Measurements from ENCODE around the gene OCA2. TPM values are rescaled to one million over a fixed set of nuclear protein-coding genes. Genes with fewer than 3 reads are reported as not detected.

Gene OCA2
- total RNA-seq, 2 experiments from 2014 or later, result not detected

DNA sequence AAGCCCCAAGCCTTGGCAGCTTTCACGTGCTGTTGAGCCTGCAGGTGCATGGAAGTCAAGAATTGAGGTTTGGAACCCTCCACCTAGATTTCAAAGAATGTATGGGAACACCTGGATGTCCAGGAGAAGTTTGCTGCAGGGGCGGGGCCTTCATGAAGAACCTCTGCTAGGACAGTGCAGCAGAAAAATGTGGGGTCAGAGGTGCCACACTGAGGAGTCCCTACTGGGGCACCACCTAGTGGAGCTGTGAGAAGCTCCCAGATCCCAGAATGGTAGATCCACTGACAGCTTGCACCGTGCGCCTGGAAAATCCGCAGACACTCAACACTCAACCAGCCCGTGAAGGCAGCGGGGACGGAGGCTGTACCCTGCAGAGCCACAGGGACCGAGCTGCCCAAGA, 201.6 kb downstream of the OCA2 start:
- H3K27ac ChIP-seq (ENCODE audit: low read depth, low read length, poor library complexity, severe bottlenecking), result no peak overlapping the region
- H3K4me1 ChIP-seq (ENCODE audit: insufficient read depth, low read length, poor library complexity, severe bottlenecking), result no peaks in the 10 kb centered on the region
- H2AFZ ChIP-seq (ENCODE audit: low read length), result no peak overlapping the region
- ChIA-PET POLR2A (no interaction called here), CTCF (ENCODE audit: unreplicated experiment) (no interaction called here)
- H3K79me2 ChIP-seq (ENCODE audit: insufficient read depth, low read depth, low read length), result no peaks in the 10 kb centered on the region
- TF ChIP-seq EZH2phosphoT487 (IDR thresholded peaks at IDR 0.05; ENCODE audit: borderline replicate concordance, low read depth, low read length), result no peak
- TF ChIP-seq, protein P1, sequence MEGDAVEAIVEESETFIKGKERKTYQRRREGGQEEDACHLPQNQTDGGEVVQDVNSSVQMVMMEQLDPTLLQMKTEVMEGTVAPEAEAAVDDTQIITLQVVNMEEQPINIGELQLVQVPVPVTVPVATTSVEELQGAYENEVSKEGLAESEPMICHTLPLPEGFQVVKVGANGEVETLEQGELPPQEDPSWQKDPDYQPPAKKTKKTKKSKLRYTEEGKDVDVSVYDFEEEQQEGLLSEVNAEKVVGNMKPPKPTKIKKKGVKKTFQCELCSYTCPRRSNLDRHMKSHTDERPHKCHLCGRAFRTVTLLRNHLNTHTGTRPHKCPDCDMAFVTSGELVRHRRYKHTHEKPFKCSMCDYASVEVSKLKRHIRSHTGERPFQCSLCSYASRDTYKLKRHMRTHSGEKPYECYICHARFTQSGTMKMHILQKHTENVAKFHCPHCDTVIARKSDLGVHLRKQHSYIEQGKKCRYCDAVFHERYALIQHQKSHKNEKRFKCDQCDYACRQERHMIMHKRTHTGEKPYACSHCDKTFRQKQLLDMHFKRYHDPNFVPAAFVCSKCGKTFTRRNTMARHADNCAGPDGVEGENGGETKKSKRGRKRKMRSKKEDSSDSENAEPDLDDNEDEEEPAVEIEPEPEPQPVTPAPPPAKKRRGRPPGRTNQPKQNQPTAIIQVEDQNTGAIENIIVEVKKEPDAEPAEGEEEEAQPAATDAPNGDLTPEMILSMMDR (conservative IDR thresholded peaks at IDR 0.05; ENCODE audit: low read length), result no peak
- H3K9me2 ChIP-seq (ENCODE audit: insufficient read depth, low read length), result no peaks in the 10 kb centered on the region
- DNase-seq (ENCODE audit: low spot score), result no peak
- no peaks in the 10 kb centered on the region for H3K36me3 ChIP-seq (ENCODE audit: insufficient read depth, low read length)
- no peaks in the 10 kb centered on the region for H4K20me1 ChIP-seq (ENCODE audit: insufficient read depth, low read length)
- no peak overlapping the region for H3K4me3 ChIP-seq (ENCODE audit: low read depth, low read length, poor library complexity, severe bottlenecking)
- peaks cover 6% of the 10 kb centered on the region; the same call in 1 of the 2 replicates for H3K9me3 ChIP-seq (ENCODE audit: low read length)
- H3K4me2 ChIP-seq (ENCODE audit: low read length), result no peak overlapping the region
- intact Hi-C loops (cut with micrococcal nuclease; ENCODE audit: unreplicated experiment), result no loop called here
- BruUV-seq (replicated peaks), result no TSS peak

DNA sequence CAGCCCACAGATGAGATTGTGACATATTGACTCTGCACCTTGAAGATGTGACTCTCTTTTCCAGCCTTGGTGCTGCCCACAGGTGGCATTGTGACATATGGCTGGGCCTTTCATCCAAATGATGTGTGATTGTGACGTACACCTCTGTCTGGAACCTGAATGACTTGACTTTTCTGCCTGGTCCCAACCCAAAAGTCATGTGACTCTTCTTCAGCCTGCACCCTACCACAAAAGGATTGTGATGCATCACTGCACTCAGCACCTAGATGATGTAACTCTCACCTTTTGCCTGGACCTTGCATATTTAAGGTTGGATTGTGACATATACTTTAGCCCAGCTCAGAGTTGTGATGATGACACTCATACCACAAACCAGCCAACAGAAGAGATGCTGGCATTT, 204.5 kb downstream of the OCA2 start:
- no TSS peak for BruUV-seq (replicated peaks)
- Histone ChIP-seq H3K4me1 (ENCODE audit: insufficient read depth, low read length, poor library complexity, severe bottlenecking) (no peaks in the 10 kb centered on the region), H3K36me3 (ENCODE audit: insufficient read depth, low read length) (no peaks in the 10 kb centered on the region), H2AFZ (ENCODE audit: low read length) (no peak overlapping the region), H3K9me3 (ENCODE audit: low read length) (peaks cover 10% of the 10 kb centered on the region; the same call in 1 of the 2 replicates), H3K79me2 (ENCODE audit: insufficient read depth, low read depth, low read length) (no peaks in the 10 kb centered on the region), H3K4me2 (ENCODE audit: low read length) (no peak overlapping the region), H4K20me1 (ENCODE audit: insufficient read depth, low read length) (no peaks in the 10 kb centered on the region), H3K4me3 (ENCODE audit: low read depth, low read length, poor library complexity, severe bottlenecking) (no peak overlapping the region), H3K9me2 (ENCODE audit: insufficient read depth, low read length) (no peaks in the 10 kb centered on the region), H3K27ac (ENCODE audit: low read depth, low read length, poor library complexity, severe bottlenecking) (no peak overlapping the region)
- TF ChIP-seq, protein P1 (conservative IDR thresholded peaks at IDR 0.05; ENCODE audit: low read length), result no peak
- TF ChIP-seq EZH2phosphoT487 (IDR thresholded peaks at IDR 0.05; ENCODE audit: borderline replicate concordance, low read depth, low read length), result no peak
- intact Hi-C loops (cut with micrococcal nuclease; ENCODE audit: unreplicated experiment), result no loop called here
- DNase-seq (ENCODE audit: low spot score), result no peak
- ChIA-PET CTCF (ENCODE audit: unreplicated experiment) (no interaction called here), POLR2A (no interaction called here)

DNA sequence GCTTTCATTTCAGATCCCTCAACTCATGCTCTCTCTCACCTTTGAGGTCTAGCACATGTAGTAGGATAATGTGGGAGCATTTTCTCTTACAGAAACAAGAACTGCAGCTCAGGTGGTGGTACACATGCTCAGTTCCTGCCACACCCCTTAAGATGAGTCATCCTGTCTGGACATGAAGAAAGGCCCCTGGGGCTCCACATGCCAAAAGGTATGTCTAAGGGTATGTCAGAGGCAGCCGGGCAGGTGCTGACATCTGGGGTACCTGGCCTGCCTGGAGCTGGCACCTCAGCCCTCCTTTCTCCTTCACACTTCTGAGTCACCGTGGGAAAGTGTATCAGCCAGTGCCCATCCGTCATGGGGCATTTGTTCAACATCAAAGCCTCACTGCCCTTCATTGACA, 209.9 kb downstream of the OCA2 start:
- no peak overlapping the region for H3K27ac ChIP-seq (ENCODE audit: low read depth, low read length, poor library complexity, severe bottlenecking)
- no peaks in the 10 kb centered on the region for H4K20me1 ChIP-seq (ENCODE audit: insufficient read depth, low read length)
- no peaks in the 10 kb centered on the region for H3K4me1 ChIP-seq (ENCODE audit: insufficient read depth, low read length, poor library complexity, severe bottlenecking)
- no peak overlapping the region for H3K4me2 ChIP-seq (ENCODE audit: low read length)
- H3K79me2 ChIP-seq (ENCODE audit: insufficient read depth, low read depth, low read length), result no peaks in the 10 kb centered on the region
- TF ChIP-seq, protein P1 (conservative IDR thresholded peaks at IDR 0.05; ENCODE audit: low read length), result no peak
- no peak for TF ChIP-seq EZH2phosphoT487 (IDR thresholded peaks at IDR 0.05; ENCODE audit: borderline replicate concordance, low read depth, low read length)
- no peak overlapping the region for H2AFZ ChIP-seq (ENCODE audit: low read length)
- intact Hi-C loops (cut with micrococcal nuclease; ENCODE audit: unreplicated experiment), result no loop called here
- DNase-seq (ENCODE audit: low spot score), result no peak
- ChIA-PET CTCF (ENCODE audit: unreplicated experiment) (no interaction called here), POLR2A (no interaction called here)
- H3K36me3 ChIP-seq (ENCODE audit: insufficient read depth, low read length), result no peaks in the 10 kb centered on the region
- peaks cover 9% of the 10 kb centered on the region; the same call in 1 of the 2 replicates for H3K9me3 ChIP-seq (ENCODE audit: low read length)
- BruUV-seq (replicated peaks), result no TSS peak
- H3K4me3 ChIP-seq (ENCODE audit: low read depth, low read length, poor library complexity, severe bottlenecking), result no peak overlapping the region
- no peaks in the 10 kb centered on the region for H3K9me2 ChIP-seq (ENCODE audit: insufficient read depth, low read length)
